ENCODE measurements around the gene KCNAB2.
"Not testable (repeated sequence)": the region's sequence is repeated elsewhere in the genome, so short reads cannot be mapped to it uniquely, and the experiment has no call there.

KCNAB2 gene

DNA sequence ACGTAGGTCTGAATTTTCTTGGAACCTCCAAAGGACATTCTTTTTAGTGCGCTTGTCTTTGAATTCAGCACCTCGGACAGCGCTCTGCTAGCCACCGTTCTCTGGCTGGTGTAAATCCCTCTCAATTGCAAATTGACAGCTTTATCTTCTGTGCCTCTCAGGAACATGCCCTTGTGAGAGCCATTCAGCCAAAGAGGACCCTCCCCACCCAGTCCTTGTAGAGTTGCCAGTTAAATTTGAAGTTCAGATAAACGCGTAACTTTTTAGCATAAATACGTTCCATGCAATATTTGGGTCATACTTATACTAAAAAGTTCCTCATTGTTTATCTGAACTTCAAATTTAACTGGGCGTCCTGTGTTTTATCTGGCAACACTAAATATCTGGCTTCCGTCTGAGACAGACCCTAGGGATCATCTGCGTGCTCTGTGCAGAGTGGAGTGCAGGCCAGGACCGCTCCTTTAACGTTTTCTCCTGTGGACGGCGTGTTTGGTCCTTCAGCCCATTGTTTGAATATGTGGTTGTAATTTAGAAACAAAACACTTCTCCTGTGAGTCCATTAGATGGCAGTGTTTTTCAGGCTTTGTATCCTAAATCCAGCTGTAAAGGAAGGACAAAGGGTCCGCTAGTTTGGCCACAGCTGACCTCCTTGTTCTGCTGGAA lies 7.0 kb downstream of the KCNAB2 start:
- DNase-seq (ENCODE audit: low spot score) (peak; percentile 30), FAIRE-seq (no peak)

GRCh38 chr1:6053206-6053546 lies 7.5 kb downstream of the KCNAB2 start:
- FAIRE-seq (no peak), DNase-seq (ENCODE audit: low spot score) (no peak)

- FAIRE-seq, result no peak
- no peak for DNase-seq (ENCODE audit: low spot score)
Observed at GRCh38 chr1:6054596-6054995, 8.9 kb downstream of the KCNAB2 start.

- DNase-seq (ENCODE audit: low spot score), result no peak
- FAIRE-seq, result no peak
Observed at GRCh38 chr1:6056572-6056948, 10.9 kb downstream of the KCNAB2 start.

- no peak for FAIRE-seq
- no peak for DNase-seq (ENCODE audit: low spot score)
Observed at GRCh38 chr1:6057170-6057845, 11.6 kb downstream of the KCNAB2 start.

DNA sequence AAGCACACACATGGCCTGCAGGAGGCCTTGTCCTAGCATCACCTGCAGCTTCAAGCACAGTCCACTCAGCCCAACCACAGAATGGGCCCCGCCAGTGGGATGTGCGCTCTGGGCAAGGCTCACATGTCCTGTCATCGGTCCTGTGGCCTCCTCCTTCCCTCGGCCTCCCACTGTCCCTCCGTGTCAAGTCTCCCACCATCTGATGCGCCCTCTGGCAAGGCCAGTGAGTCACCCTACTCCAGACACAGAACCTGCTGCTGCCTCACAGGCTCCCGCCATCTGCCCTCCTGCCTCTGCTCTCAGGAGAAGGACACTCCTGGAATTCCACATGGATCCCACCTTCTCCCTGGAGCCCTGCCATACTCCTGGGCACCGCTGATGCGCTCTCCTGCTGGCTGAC lies 14.2 kb downstream of the KCNAB2 start:
- DNase-seq (ENCODE audit: low spot score), result no peak

DNA sequence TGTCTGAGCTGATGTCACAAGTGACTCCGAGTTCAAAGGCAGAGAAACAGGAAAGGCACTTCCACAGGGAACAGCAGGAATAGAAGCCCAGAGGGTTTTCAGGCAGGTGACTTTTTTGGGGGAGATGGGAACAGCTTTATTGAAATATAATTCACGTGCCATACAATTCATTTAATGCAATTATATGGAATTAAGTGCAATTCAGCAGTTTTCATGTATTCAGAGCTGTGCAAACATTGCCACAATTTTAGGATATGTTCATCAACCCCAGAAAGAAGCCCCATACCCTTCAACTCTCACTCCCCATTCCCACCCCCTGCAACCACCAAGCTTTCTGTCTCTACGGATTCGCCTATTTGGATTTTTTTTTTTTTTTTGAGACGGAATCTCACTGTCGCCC lies 17.0 kb downstream of the KCNAB2 start:
- FAIRE-seq (no peak), DNase-seq (ENCODE audit: low spot score) (no peak)

More for the DNA sequence above, 14.2 kb downstream of the KCNAB2 start:
- FAIRE-seq, result no peak

- not testable (repeated sequence) for FAIRE-seq; DNase-seq (ENCODE audit: low spot score)
Observed at GRCh38 chr1:6063532-6064053, 17.9 kb downstream of the KCNAB2 start.

GRCh38 chr1:6065093-6065858 lies 19.6 kb downstream of the KCNAB2 start:
- no peak for DNase-seq (ENCODE audit: low spot score)
- no peak for FAIRE-seq

DNA sequence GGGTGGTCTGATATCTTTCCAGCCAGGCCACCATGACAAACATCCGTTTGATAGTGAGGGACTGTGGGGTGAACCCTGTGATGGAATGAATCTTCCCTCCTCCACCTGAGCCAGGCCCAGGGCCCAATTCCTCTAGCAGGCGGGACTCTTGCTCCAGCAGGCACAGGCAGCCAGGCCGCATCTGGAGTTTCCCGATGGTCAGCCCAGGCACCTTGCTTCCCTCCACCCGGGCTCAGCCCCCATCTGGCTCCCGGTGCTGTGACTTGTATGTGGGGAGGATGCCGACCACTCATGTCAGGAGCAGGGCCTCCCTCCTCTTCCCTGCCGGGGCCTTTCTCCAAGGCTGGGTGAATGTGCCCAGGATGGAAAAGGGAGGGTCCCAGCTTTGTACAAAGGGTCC lies 21.0 kb downstream of the KCNAB2 start:
- FAIRE-seq, result no peak
- no peak for DNase-seq (ENCODE audit: low spot score)

GRCh38 chr1:6068073-6068472 lies 22.4 kb downstream of the KCNAB2 start:
- no peak for FAIRE-seq
- no peak for DNase-seq (ENCODE audit: low spot score)

GRCh38 chr1:6068932-6069331 lies 23.2 kb downstream of the KCNAB2 start:
- FAIRE-seq (no peak), DNase-seq (ENCODE audit: low spot score) (no peak)

DNA sequence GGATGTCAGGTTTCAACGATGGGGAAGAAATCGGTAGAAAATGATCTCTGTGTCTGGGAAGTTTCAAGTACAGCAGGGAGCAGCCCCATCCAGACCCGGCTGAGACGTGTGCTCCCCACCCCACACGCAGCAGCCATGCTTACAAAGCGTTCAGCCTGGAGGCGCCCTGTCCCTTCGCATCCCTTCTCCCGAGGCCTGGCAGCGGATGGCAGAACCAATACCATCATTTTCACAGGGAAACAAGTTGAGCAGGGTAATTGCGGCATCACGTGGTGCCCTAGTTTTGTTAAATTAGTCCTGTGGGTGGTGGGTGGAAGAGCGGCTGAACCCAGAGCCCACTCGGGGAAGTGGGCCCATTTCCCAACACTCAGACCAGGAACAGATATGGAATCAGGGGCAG lies 23.9 kb downstream of the KCNAB2 start:
- DNase-seq (ENCODE audit: low spot score), result no peak
- FAIRE-seq, result no peak

DNA sequence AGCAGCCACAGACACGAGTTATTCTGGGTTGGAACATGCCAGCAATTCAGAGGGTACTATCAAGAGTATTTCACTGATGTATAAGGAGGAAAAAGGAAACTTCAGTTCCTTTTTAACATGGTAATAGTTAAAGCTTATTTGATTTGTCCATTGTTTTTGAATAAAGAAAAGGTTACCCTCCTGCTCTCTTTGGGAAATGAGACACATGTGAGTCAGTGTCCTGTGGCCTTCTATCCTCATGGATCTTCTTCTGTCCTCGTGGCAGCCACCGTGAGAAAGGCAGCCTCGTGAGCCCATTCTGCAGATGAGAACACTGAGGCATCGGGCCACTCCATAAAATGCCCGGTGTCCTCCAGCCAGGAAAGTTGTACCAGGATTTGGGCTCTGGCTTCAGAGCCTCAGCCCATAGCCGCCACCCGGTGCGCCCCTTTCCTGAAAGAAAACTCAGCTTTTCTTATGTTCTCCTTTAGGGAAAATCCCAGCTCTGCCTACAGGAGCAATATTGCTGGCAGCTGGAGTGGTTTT lies 24.8 kb downstream of the KCNAB2 start:
- no peak for FAIRE-seq

GRCh38 chr1:6071219-6071618 lies 25.5 kb downstream of the KCNAB2 start:
- no peak for FAIRE-seq
- no peak for DNase-seq (ENCODE audit: low spot score)

More for the DNA sequence above, 24.8 kb downstream of the KCNAB2 start:
- no peak for DNase-seq (ENCODE audit: low spot score)

DNA sequence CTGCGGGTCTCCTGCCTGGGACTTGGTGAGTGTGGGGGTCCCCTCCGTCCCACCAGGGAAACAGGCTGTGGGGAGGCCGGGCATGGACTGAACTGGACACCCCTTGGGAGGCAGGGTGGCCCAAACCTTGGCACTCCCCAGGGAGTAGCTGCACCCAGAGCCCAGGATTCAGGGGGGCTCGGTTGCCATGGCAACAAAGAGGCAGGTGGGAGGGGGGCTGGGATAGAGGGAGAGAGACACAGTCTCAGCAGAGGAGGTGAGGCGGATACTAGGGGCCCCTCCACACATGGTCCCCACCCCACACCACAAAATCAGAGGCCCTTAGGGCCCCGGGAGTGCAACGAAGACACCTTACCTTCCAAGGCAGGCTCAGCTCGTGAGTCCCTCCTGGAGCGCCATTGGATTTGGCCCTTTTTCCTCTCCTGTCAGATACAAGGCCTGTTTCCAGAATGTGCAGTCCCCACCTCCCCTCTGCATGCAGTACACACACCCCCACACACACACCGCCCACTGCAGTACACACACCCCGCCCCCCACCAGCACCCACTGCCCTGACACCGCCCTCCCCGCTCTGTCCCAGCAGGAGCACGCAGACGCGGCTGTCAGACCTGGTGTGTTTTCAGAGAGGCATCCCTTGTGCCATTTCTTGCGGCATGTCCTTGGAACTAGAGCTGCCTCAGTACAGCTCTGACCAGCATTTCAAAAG lies 27.2 kb downstream of the KCNAB2 start:
- FAIRE-seq (no peak), DNase-seq (ENCODE audit: low spot score) (no peak)

- FAIRE-seq (no peak), DNase-seq (ENCODE audit: low spot score) (no peak)
Observed at GRCh38 chr1:6073480-6074053, 27.9 kb downstream of the KCNAB2 start.

GRCh38 chr1:6074192-6074901 lies 28.7 kb downstream of the KCNAB2 start:
- FAIRE-seq (no peak), DNase-seq (ENCODE audit: low spot score) (no peak)

DNA sequence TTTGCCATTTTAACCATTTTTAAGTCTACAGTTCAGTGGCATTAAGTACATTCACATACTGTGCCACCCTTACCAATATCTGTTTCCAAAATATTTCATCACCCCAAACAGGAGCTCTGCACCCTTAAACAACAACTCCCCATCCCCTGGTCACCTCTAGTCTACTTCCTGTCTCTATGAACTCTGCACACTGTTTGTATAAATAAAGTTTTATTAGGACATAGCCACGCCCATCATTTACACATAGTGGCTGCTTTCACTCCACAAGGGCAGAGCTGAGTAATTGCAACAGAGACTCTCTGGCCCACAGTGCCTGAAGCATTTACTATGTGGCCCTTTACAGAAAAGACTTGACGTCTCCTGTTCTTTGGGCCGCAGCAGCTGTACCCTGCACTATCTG lies 30.1 kb downstream of the KCNAB2 start:
- DNase-seq (ENCODE audit: low spot score) (peak; percentile 8), FAIRE-seq (no peak)

GRCh38 chr1:6077061-6077460 lies 31.4 kb downstream of the KCNAB2 start:
- not testable (repeated sequence) for DNase-seq (ENCODE audit: low spot score); FAIRE-seq
